Measurements from ENCODE around the gene TMEM26. TPM values are rescaled to one million over a fixed set of nuclear protein-coding genes. Genes with fewer than 3 reads are reported as not detected.

TMEM26 gene
- total and polyA plus RNA-seq, 11 donors, result 0.07 to 1.1 (median 0.31) TPM

DNA sequence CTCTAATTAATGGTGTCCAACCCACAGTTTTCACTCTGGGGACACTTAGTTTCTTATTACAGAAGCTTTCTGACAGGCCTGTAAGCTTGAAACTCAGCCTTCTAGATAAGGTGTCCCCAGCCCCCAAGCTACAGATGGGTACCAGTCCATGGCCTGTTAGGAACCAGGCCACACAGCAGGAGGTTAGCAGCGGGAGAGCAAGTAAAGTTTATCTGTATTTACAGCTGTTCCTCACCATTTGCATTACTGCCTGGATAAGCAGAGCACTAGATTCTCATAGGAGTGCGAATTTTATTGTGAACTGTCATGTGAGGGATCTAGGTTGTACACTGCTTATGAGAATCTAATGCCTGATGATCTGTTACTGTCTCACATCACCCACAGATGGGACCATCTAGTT, 93.7 kb downstream of the TMEM26 start:
- 56 to 87% (median 69%) methylated on average over 2 of the region's 2 CpGs for WGBS, 4 donors
- Histone ChIP-seq H3K4me1 (no peaks in the 10 kb centered on the region), H3K36me3 (no peaks in the 10 kb centered on the region), H3K27ac (no peak overlapping the region), H3K27me3 (no peaks in the 10 kb centered on the region), H3K4me3 (no peak overlapping the region), H3K9me3 (no peaks in the 10 kb centered on the region)
- DNase-seq, result no peak
- no peak for ATAC-seq
- intact Hi-C loops (cut with DNase I), result no loop called here
- TF ChIP-seq POLR2A (IDR thresholded peaks at IDR 0.05), result no peak
- TF ChIP-seq, protein P1, sequence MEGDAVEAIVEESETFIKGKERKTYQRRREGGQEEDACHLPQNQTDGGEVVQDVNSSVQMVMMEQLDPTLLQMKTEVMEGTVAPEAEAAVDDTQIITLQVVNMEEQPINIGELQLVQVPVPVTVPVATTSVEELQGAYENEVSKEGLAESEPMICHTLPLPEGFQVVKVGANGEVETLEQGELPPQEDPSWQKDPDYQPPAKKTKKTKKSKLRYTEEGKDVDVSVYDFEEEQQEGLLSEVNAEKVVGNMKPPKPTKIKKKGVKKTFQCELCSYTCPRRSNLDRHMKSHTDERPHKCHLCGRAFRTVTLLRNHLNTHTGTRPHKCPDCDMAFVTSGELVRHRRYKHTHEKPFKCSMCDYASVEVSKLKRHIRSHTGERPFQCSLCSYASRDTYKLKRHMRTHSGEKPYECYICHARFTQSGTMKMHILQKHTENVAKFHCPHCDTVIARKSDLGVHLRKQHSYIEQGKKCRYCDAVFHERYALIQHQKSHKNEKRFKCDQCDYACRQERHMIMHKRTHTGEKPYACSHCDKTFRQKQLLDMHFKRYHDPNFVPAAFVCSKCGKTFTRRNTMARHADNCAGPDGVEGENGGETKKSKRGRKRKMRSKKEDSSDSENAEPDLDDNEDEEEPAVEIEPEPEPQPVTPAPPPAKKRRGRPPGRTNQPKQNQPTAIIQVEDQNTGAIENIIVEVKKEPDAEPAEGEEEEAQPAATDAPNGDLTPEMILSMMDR (IDR thresholded peaks at IDR 0.05), result no peak

GRCh38 chr10:61357687-61358086, 95.5 kb downstream of the TMEM26 start:
- no peaks in the 10 kb centered on the region for H3K9me3 ChIP-seq
- ATAC-seq (no peak), DNase-seq (no peak)
- no peaks in the 10 kb centered on the region for H3K27me3 ChIP-seq
- 78 to 84% (median 80%) methylated on average over 3 of the region's 3 CpGs for WGBS, 4 donors
- intact Hi-C loops (cut with DNase I), result no loop called here
- H3K4me3 ChIP-seq, result no peak overlapping the region
- no peaks in the 10 kb centered on the region for H3K4me1 ChIP-seq
- no peak overlapping the region for H3K27ac ChIP-seq
- no peaks in the 10 kb centered on the region for H3K36me3 ChIP-seq
- no peak for TF ChIP-seq POLR2A (IDR thresholded peaks at IDR 0.05)
- TF ChIP-seq, protein P1 (IDR thresholded peaks at IDR 0.05), result no peak

Other genes with a start within 250 kb of the TMEM26 start
- 1 to 10 TPM in 2 of 9 donors, under 1 TPM in 1, not detected in 6; 0.19 to 1.5 (median 1.1) TPM for gene CABCOCO1, start 209.5 kb upstream of the TMEM26 start, total RNA-seq
- gene CABCOCO1, start 209.5 kb upstream of the TMEM26 start, polyA plus RNA-seq, result not detected

Measured in heart left ventricle (tissue), 16 donors.